ENCODE measurements around the gene EEFSEC.

- TF ChIP-seq CTCF (IDR thresholded peaks at IDR 0.05; ENCODE audit: low read depth, low read length) (no peak), EZH2phosphoT487 (IDR thresholded peaks at IDR 0.05; ENCODE audit: low read depth) (no peak)
Observed at GRCh38 chr3:128266453-128266852, 113.2 kb downstream of the EEFSEC start.

Measured in OCI-LY3 (cell line).